HUDEP-2 (cell line): ENCODE data around the gene ATPAF1.

Source experiments
- DNase-seq, 76 experiments: peaks; one replicate each; lab custom pipeline; 2025; ENCODE audit not compliant: unreplicated experiment in 76 of 76; lab: John Stamatoyannopoulos, UW

The ATPAF1 gene

GRCh38 chr1:46617108-46617800, 50.9 kb downstream of the ATPAF1 start:
- no peak for DNase-seq

GRCh38 chr1:46616277-46617107, 51.7 kb downstream of the ATPAF1 start, which contains the start of gene MOB3C:
Gene MOB3C (minus strand): TSS chr1:46616811. CDS start chr1:46613321, 3,490 bp downstream.
- DNase-seq: peak in 42 of 76 experiments; percentile 7 to 60 (median 30)

- DNase-seq: no peak
Measured at GRCh38 chr1:46615735-46616134, 52.4 kb downstream of the ATPAF1 start.

GRCh38 chr1:46615088-46615487, 53.1 kb downstream of the ATPAF1 start:
- no peak for DNase-seq

- no peak for DNase-seq
Measured at GRCh38 chr1:46614604-46614984, 53.6 kb downstream of the ATPAF1 start.

- peak in 71 of 76 experiments; percentile 29 to 82 (median 66) for DNase-seq
Measured at GRCh38 chr1:46613661-46614603, 54.2 kb downstream of the ATPAF1 start.

- DNase-seq: no peak
Measured at GRCh38 chr1:46612937-46613660, 55.1 kb downstream of the ATPAF1 start.

GRCh38 chr1:46611691-46612221, 56.4 kb downstream of the ATPAF1 start:
- DNase-seq: peak in 72 of 76 experiments; percentile 32 to 90 (median 76)

- DNase-seq: no peak
Measured at GRCh38 chr1:46607345-46608130, 60.6 kb downstream of the ATPAF1 start.

- DNase-seq: no peak
Measured at GRCh38 chr1:46606255-46606965, 61.8 kb downstream of the ATPAF1 start.

- no peak for DNase-seq
Measured at GRCh38 chr1:46605232-46605631, 62.9 kb downstream of the ATPAF1 start.

- DNase-seq: peak in 74 of 76 experiments; percentile 55 to 97 (median 92)
Measured at GRCh38 chr1:46603858-46604549, 64.2 kb downstream of the ATPAF1 start, which contains the start of gene MKNK1. Gene MKNK1 (minus strand): TSS chr1:46604268. CDS start chr1:46583327, 20,941 bp downstream.

- no peak for DNase-seq
Measured at GRCh38 chr1:46603481-46603857, 64.7 kb downstream of the ATPAF1 start.

GRCh38 chr1:46601257-46602007, 66.7 kb downstream of the ATPAF1 start:
- DNase-seq: no peak

- DNase-seq: no peak
Measured at GRCh38 chr1:46599059-46599970, 68.8 kb downstream of the ATPAF1 start.

GRCh38 chr1:46596846-46597245, 71.3 kb downstream of the ATPAF1 start:
- no peak for DNase-seq
